WI38 (cell line): Measurements from ENCODE around the gene EIF2S1.

Experiments
- H3K4me3 ChIP-seq: 2 replicates; pipeline ENCODE4 v1.5.1; 2011; ENCODE audit warnings: low read depth, mild to moderate bottlenecking, control low read depth, low read length
- TF ChIP-seq, protein P1 (sequence below): IDR thresholded peaks from 2 replicates; pipeline ENCODE4 v1.5.1; 2012; ENCODE audit warnings: low read depth, mild to moderate bottlenecking, control low read depth, low read length

Gene EIF2S1

DNA sequence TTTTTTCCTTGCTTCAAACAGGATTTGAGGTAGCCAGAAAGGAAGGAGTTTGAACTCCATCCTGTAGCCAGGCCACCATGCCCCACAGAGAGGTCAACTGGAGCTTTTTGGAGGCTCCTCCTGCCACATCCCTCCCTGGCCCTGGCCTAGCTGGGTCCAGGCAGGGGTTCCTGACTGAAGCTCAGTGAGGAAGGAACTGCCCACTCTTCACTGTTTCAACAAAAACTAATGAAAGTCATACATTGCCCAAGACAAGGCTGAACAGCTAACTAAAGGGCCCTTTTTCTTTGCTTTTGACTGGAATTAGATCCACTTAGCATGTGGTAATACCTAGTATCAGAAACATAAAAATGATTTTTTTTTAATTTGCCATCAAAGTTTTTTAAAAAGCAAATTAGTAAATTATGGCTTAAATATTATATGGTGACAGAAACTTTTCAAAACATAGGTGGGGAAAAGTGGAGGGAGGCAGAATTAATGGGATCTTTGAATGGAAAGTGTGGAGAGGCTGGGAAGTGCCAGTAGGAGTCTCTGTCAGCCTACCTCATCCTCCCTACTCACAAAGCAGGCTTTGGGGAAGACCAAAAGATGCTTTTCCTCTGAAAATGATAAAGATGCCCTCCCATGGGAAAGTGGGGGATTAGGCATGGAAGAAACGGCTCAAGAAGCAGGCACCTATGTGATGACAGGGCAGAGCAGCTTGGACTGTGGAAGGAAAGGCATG is 29.8 kb downstream of the EIF2S1 start:
- H3K4me3 ChIP-seq: no peak overlapping the region
- TF ChIP-seq, protein P1, sequence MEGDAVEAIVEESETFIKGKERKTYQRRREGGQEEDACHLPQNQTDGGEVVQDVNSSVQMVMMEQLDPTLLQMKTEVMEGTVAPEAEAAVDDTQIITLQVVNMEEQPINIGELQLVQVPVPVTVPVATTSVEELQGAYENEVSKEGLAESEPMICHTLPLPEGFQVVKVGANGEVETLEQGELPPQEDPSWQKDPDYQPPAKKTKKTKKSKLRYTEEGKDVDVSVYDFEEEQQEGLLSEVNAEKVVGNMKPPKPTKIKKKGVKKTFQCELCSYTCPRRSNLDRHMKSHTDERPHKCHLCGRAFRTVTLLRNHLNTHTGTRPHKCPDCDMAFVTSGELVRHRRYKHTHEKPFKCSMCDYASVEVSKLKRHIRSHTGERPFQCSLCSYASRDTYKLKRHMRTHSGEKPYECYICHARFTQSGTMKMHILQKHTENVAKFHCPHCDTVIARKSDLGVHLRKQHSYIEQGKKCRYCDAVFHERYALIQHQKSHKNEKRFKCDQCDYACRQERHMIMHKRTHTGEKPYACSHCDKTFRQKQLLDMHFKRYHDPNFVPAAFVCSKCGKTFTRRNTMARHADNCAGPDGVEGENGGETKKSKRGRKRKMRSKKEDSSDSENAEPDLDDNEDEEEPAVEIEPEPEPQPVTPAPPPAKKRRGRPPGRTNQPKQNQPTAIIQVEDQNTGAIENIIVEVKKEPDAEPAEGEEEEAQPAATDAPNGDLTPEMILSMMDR: no peak

DNA sequence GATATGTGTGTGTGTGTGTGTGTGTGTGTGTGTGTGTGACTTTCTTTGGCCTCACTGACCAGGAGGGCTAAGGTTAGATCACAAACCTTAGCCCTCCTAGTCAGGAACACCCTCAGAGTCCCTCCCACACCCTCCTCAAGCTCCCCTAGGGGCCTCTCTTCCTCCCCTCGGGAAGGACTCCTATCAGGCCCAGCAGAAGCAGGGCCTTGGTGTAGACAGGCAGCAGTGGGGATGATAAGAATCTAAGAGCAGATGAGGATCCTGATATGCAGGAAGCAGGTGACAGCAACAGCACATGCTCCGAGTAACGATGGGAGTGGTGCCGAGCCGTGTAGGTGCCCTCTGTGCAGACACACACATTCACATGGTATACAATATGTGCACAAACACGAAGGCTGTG is 31.1 kb downstream of the EIF2S1 start:
- TF ChIP-seq, protein P1: no peak
- H3K4me3 ChIP-seq: no peak overlapping the region

DNA sequence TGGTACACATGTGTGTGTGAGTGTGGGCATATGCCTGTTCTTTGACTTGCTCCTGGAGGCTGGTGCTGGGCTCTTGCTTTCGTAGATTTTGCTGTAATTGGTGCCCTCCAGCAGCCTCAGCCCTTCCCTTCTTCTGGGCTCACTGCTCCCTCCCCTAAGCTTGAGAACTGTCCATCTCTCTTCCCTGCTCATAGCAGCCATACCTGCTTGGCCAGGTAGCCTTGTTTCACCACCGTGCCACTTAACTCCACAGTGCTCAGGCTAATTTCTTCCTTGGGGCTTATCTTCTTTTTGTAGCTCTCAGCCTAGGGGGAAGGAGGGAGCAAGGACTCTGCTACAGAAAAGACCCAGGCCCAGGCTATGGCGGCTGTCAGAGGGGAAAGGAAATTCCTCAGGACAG is 32.0 kb downstream of the EIF2S1 start:
- TF ChIP-seq, protein P1: no peak
- H3K4me3 ChIP-seq: no peak overlapping the region

DNA sequence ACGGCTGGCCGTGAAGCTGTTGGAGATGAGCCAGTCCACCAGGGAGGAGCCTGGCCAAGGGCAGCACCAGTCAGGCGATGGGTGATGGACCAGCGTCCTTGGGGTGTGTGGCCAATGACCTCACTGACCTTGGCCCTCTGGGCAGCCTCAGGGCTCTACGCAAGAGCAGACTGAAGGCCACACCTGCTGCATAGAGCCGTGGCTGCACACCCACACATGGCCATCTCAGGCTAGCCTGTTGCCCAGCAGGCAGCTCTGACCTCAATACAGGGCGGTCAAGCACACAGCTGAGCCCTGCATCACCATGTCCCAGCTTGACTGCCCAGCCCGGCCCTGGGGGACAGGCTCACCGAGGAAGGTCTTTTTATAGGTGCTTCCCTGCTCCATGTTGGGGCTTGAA is 32.7 kb downstream of the EIF2S1 start:
- no peak overlapping the region for H3K4me3 ChIP-seq
- TF ChIP-seq, protein P1: no peak

DNA sequence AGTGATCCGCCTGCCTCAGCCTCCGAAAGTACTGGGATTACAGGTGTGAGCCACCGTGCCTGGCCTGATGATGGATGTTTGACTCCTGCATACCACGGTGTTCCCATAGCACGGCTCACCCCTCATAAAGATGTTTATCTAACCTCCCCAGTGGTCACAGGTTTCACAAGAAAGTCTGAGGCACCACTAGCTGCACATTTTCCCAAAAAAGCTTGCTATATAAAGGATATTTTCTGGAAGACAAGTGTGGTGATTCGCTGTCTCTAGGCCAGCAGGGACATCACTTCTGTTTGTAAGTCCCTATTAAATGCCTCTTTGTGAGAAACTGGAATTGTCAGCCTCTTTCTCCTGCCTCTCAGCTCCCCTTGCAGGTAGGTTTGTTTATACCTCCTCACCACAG is 33.6 kb downstream of the EIF2S1 start:
- TF ChIP-seq, protein P1: no peak
- no peak overlapping the region for H3K4me3 ChIP-seq

DNA sequence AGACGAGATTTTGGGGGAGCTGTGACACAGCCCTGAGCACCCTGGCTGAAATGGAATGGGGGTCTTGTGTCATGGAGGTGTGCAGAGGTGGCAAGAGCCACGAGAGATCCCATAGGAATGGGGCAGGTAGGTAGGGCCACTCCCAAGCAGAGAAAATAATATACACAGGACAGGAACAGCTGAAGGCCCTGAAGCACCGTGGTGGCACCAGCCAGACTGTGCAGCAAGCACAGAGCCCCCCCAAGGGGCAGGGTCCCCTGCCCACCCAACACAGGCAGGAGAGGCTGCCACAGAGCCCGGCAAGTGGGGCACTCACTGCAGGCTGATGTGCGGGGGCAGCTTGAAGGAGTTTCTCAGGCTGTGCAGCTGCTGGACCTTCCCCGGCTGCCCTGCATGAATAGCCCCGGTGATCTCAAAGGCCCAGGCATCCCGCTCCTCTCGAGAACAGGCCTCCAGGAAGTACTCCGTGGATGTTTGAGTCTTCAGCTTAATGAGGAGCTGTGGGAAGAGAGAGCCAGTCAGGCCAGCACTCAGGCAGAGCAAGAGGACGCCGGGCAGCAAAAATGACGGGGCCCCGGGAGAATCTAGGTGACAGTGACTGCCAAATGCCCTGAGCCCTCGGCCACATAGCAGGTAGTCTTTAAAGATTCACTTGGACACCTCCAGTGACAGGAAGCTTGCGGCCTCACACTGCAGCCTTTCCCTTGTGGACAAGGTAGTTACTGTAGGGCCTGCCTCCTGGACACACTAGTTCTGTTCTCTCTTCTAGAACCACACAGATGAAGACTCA is 35.2 kb downstream of the EIF2S1 start:
- no peak overlapping the region for H3K4me3 ChIP-seq
- TF ChIP-seq, protein P1: no peak

DNA sequence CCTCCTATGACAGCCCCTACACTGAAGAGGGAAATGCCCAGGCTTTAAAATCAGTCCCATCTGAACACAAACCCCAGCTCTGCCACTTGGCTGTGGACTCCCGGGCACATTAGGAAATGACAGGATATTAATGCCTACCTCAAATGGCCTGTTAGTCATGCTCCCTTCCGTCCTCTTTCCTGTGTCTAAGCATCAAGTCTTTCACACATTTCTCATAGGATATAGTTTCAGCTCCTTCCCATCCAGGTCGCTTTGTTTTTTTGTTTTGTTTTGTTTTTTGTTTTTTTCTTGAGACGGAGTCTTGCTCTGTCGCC is 35.7 kb downstream of the EIF2S1 start:
- H3K4me3 ChIP-seq: no peak overlapping the region
- TF ChIP-seq, protein P1: no peak
